ENCODE data around the gene RSRC1. TPM values are rescaled to one million over a fixed set of nuclear protein-coding genes. Genes with fewer than 3 reads are reported as not detected.

Gene RSRC1
- total and polyA plus RNA-seq, 2 of the 8 experiments (the other 6 are each of a cell fraction or from before 2014, with no cell fraction given), result 2.0 to 27.9 TPM

DNA sequence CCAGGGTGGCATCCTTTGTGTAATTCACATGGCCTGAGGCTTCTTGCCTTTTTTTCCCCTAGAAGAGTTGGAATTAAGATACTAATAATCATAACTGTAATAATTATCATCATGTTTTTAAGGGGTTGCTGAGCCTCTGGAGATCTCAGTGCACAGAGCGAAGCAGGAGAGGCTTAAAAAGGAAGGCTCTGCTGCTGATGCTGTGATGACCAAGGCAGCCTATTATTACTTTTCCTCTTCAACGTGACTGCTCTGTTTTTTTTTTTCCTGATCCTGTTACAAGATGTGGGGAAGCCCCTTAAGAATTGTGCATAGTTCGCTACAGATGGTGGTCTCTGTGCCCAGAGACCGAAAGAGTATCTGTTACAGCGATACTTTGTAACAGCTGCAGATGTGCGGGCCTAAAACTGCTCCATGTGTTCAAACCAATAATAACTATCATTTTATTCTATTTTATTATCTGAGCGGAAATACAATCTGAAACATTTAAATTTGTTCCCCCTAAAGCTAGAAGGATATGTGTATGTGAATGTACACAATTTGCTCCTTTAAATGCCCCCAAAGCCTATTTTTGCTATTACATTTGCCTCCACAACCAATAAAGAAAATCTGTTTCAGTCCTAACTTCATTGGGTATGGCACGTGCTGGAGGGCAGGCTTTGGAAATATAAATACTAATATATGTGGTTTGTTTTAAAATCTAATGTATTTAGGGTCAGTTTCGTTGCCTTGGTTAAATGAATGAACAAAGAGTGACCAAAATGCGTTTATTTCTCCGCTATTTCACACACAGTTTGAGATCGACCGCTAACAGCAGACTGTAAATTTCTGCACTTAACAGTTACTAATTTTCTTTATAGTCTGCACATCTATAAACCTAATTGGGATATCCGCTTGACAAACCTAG, 8.3 kb upstream of the RSRC1 start:
- Histone ChIP-seq H2BK20ac (ENCODE audit: low read length) (no peak overlapping the region), H3K23ac (ENCODE audit: insufficient read length) (no peak overlapping the region), H2BK15ac (ENCODE audit: low read length) (no peak overlapping the region), H2AK5ac (ENCODE audit: low read depth, low read length) (no peak overlapping the region), H2BK120ac (replicated peaks; ENCODE audit: low read depth, low read length) (no peak overlapping the region), H3K23me2 (ENCODE audit: low read depth, low read length) (peaks cover 32% of the 10 kb centered on the region; the same call in 1 of the 2 replicates), H3K4me2 (ENCODE audit: insufficient read depth in 1 of 2, low read depth in 2 of 2, low read length in 2 of 2) (no peak overlapping the region; a peak in 1 of 4 replicates), H3K79me2 (ENCODE audit: control insufficient read depth in 1 of 2, insufficient read depth in 2 of 2, low read length in 2 of 2) (no peaks in the 10 kb centered on the region), H3K4me1 (replicated peaks in 1 of 4; ENCODE audit: control insufficient read depth in 3 of 4, insufficient read depth in 4 of 4, low read length in 3 of 4) (peaks cover 0 to 19% (median 10%) of the 10 kb centered on the region in 4 experiments; a peak in 6 of 7 replicates), H4K8ac (ENCODE audit: extremely low read depth, insufficient read depth, low read length) (no peak overlapping the region), H4K91ac (replicated peaks; ENCODE audit: insufficient read length, low read length) (no peak overlapping the region), H2BK12ac (ENCODE audit: low read depth, low read length) (no peak overlapping the region; the same call in 1 of the 2 replicates), H3K56ac (replicated peaks; ENCODE audit: insufficient read length, low read depth, low read length) (no peak overlapping the region), H3K4me3 (ENCODE audit: extremely low read depth in 1 of 4, insufficient read depth in 2 of 4, low read depth in 3 of 4, low read length in 4 of 4) (no peak overlapping the region), H2BK5ac (ENCODE audit: low read depth, low read length) (no peak overlapping the region), H3K14ac (ENCODE audit: insufficient read length) (no peak overlapping the region), H3K4ac (replicated peaks; ENCODE audit: insufficient read length, low read depth, low read length) (no peak overlapping the region), H3K27me3 (replicated peaks in 1 of 4; ENCODE audit: control insufficient read depth in 3 of 4, extremely low read depth in 1 of 4, insufficient read depth in 3 of 4, low read length in 3 of 4) (peaks cover 67 to 97% (median 86%) of the 10 kb centered on the region in 4 experiments), H3K36me3 (ENCODE audit: control insufficient read depth in 2 of 4, insufficient read depth in 4 of 4, low read length in 3 of 4) (no peaks in the 10 kb centered on the region), H3K27ac (ENCODE audit: low read depth, low read length) (no peak overlapping the region), H3K18ac (ENCODE audit: extremely low read depth, low read length) (no peak overlapping the region), H2AFZ (ENCODE audit: low read length) (no peak overlapping the region), H3K9ac (replicated peaks in 1 of 4; ENCODE audit: extremely low read depth in 1 of 4, low read depth in 3 of 4, low read length in 3 of 4) (no peak overlapping the region), H3K9me3 (ENCODE audit: insufficient read depth in 2 of 2, low read depth in 1 of 2, low read length in 1 of 2) (no peaks in the 10 kb centered on the region), H4K5ac (ENCODE audit: insufficient read length, low read depth, low read length) (no peak overlapping the region), H4K20me1 (replicated peaks in 1 of 2; ENCODE audit: control insufficient read depth in 1 of 2, insufficient read depth in 2 of 2, low read length in 2 of 2) (peaks cover 2 to 13% of the 10 kb centered on the region in 2 experiments), H3K79me1 (ENCODE audit: low read depth, low read length) (no peaks in the 10 kb centered on the region)
- TF ChIP-seq TAF7 (optimal IDR thresholded peaks at IDR 0.05; ENCODE audit: borderline replicate concordance, low read depth, low read length) (no peak), CBX8 (IDR thresholded peaks at IDR 0.05; ENCODE audit: borderline replicate concordance, low read depth, low read length) (peak; percentile 65; the same call in 1 of the 2 replicates), RNF2 (IDR thresholded peaks at IDR 0.05; ENCODE audit: borderline replicate concordance, low read depth, low read length, missing control alignments, poor library complexity, severe bottlenecking) (peak; percentile 98)
- DNase-seq (ENCODE audit: low read depth in 1 of 2, low spot score in 2 of 2) (no peak), FAIRE-seq (no peak)
- POLR2A ChIA-PET (ENCODE audit: partially characterized antibody), result interaction anchor here (1.0 kb wide), 1 partner anchor 10 kb away, joined by 3 read pairs; no protein-coding TSS in a partner anchor
- WGBS, 2 experiments (ENCODE audit: extremely low coverage in 1 of 2, insufficient coverage in 1 of 2, insufficient read length in 1 of 2, insufficient replicate concordance in 2 of 2, low coverage in 1 of 2, low lambda C conversion rate in 2 of 2, missing lambda C conversion rate in 1 of 2), result 32% methylated on average over 14 of the region's 14 CpGs; no CpG with 5 or more reads in 1 of the 2 experiments
- CTCF ChIA-PET (ENCODE audit: partially characterized antibody), result no interaction called here

Data from H1 (cell line).